WTC11 (cell line): ENCODE data around the gene MYOM1.

Experiments
- ATF1 ChIP-seq: sonication (generic); formaldehyde crosslinking; IDR thresholded peaks from 2 replicates; pipeline ENCODE4 v1.8.1; 2023; ENCODE audit warnings: mild to moderate bottlenecking, moderate library complexity, missing genetic modification reagents
- CTCF ChIP-seq: fragments of 200-600 bp; IDR thresholded peaks from 2 replicates; pipeline ENCODE4 v1.8.0; 2022; ENCODE audit warnings: antibody characterized with exemption
- ESRRA ChIP-seq: sonication (generic); formaldehyde crosslinking; IDR thresholded peaks from 2 replicates; pipeline ENCODE4 v1.8.1; 2022; ENCODE audit warnings: mild to moderate bottlenecking, missing genetic modification reagents, borderline replicate concordance
- HMGXB4 ChIP-seq: sonication (generic); formaldehyde crosslinking; IDR thresholded peaks from 2 replicates; pipeline ENCODE4 v1.8.1; 2023; ENCODE audit warnings: mild to moderate bottlenecking, moderate library complexity, missing genetic modification reagents
- MAX ChIP-seq: sonication (generic); formaldehyde crosslinking; IDR thresholded peaks from 2 replicates; pipeline ENCODE4 v1.8.0; 2022; ENCODE audit warnings: mild to moderate bottlenecking, missing genetic modification reagents
- NR3C1 ChIP-seq: sonication (generic); formaldehyde crosslinking; conservative IDR thresholded peaks from 2 replicates; pipeline ENCODE4 v1.8.1; 2023; ENCODE audit warnings: low read depth, mild to moderate bottlenecking, missing genetic modification reagents
- SMAD3 ChIP-seq: sonication (generic); formaldehyde crosslinking; IDR thresholded peaks from 2 replicates; pipeline ENCODE4 v1.8.0; 2022; ENCODE audit warnings: missing genetic modification reagents, mild to moderate bottlenecking, borderline replicate concordance
- SP1 ChIP-seq: sonication (generic); formaldehyde crosslinking; conservative IDR thresholded peaks from 2 replicates; pipeline ENCODE4 v1.8.1; 2022; ENCODE audit warnings: missing genetic modification reagents
- ZBTB43 ChIP-seq: sonication (generic); formaldehyde crosslinking; IDR thresholded peaks from 2 replicates; pipeline ENCODE4 v1.8.1; 2023; ENCODE audit warnings: mild to moderate bottlenecking, missing genetic modification reagents

GRCh38 chr18:3177902-3178687 lies 41.7 kb downstream of the MYOM1 start:
- TF ChIP-seq ATF1 (no peak), CTCF (no peak), SP1 (CRISPR knock-in tag) (no peak), ESRRA (CRISPR knock-in tag) (no peak), NR3C1 (CRISPR knock-in tag) (no peak), SMAD3 (CRISPR knock-in tag) (no peak), ZBTB43 (CRISPR knock-in tag) (no peak), HMGXB4 (no peak), MAX (CRISPR knock-in tag) (no peak)
